Adrenal gland (tissue), 12 donors: ENCODE results near the gene PPP2R5D. TPM values are rescaled to one million over a fixed set of nuclear protein-coding genes. Genes with fewer than 3 reads are reported as not detected.

Experiments used
- DNase-seq, 7 donors: peaks; one replicate each; pipeline ENCODE4 v3.0.0-alpha.2; 2019 to 2020
- H3K27ac ChIP-seq, 5 donors: fragments of 200-600 bp; sonication (generic) in 4 of 5; 1 replicate in 3 of 5; 2 replicates in 2 of 5; pipeline versions ENCODE4 v1.5.1 to v1.8.0; 2016 to 2020; ENCODE audit warnings: mild to moderate bottlenecking in 1 of 5
- H3K27me3 ChIP-seq: fragments of 200-600 bp; 2 replicates; pipeline ENCODE4 v1.8.0; 2021
- H3K36me3 ChIP-seq, 2 donors: fragments of 200-600 bp; replicated peaks in 1 of 2; 1 replicate in 1 of 2; 2 replicates in 1 of 2; pipeline versions ENCODE4 v1.5.1 to v1.8.0; 2018 to 2022
- H3K4me1 ChIP-seq, 2 donors: fragments of 200-600 bp; replicated peaks in 1 of 2; 1 replicate in 1 of 2; 2 replicates in 1 of 2; pipeline versions ENCODE4 v1.5.1 to v1.8.0; 2018 to 2021
- H3K4me3 ChIP-seq, 4 donors: fragments of 200-600 bp; sonication (generic) in 3 of 4; one replicate each; pipeline ENCODE4 v1.5.1; 2016 to 2018
- H3K9me3 ChIP-seq, 3 donors: fragments of 200-600 bp; sonication (generic) in 1 of 3; replicated peaks in 1 of 3; 1 replicate in 2 of 3; 2 replicates in 1 of 3; pipeline versions ENCODE4 v1.5.1 to v1.8.0; 2016 to 2021
- CTCF ChIP-seq, 6 experiments: fragments of 450-650 bp in 4 of 6; fragments of 200-600 bp in 2 of 6; sonication (generic) in 1 of 6; IDR thresholded peaks; 1 replicate in 5 of 6; 2 replicates in 1 of 6; pipeline versions ENCODE4 v1.5.1 to v1.8.0; 2016 to 2021; ENCODE audit warnings: antibody characterized with exemption in 6 of 6, mild to moderate bottlenecking in 2 of 6, moderate library complexity in 1 of 6
- POLR2A ChIP-seq, 2 donors: fragments of 450-650 bp; IDR thresholded peaks; one replicate each; pipeline ENCODE4 v1.6.1; 2017; ENCODE audit warnings: antibody characterized with exemption in 2 of 2, mild to moderate bottlenecking in 2 of 2, moderate library complexity in 1 of 2
- WGBS, 4 donors: extraction: QIAGEN DNeasy Blood & Tissue Kit in 2 of 4; methylation state at CpG; one replicate each; pipeline versions ENCODE4 v1.1.5 to v1.1.7; 2013 to 2017; 5-methylcytosine and 5-hydroxymethylcytosine counted together
- intact Hi-C, 2 donors: fragments of 100-400 bp; cut with DNase I; formaldehyde crosslinking; loops; one replicate each; pipeline versions ENCODE4 v1.14.1 to v1.15.0; 2022 to 2023
- polyA plus RNA-seq, 3 donors: library from polyadenylated mRNA; stranded (reverse); fragments of 200-250 nt in 2 of 3; fragments of 350-450 nt in 1 of 3; fragmentation: Illumina TruSeq in 1 of 3; extraction: RNeasy Lipid Tissue Mini Kit (QIAGEN cat#74804) in 1 of 3; gene quantifications; one replicate each; pipeline ENCODE4 v1.2.3, GENCODE V29; 2013 to 2014
- total RNA-seq, 9 donors: library from RNA; depleted of rRNA in 4 of 9; stranded (reverse); fragments of >200 nt in 4 of 9; fragments of 120-200 nt in 1 of 9; fragmentation: NEBNext Ultra II Directional in 1 of 9; extraction: Animal tissue kit (Norgen Biotek cat#: 25700) in 1 of 9; gene quantifications; one replicate each; pipeline versions ENCODE4 v1.1.0 to v1.2.4, GENCODE V29; 2013 to 2023
- donor health status: healthy with polysubstance abuse.
- donor health status: Bipolar disorder and iron deficiency.
- donor health status: DM: yes; HTN: yes; CAD: no.
- donor health status: DM: no; HTN: no; CAD: no.
- donor health status: DM: no; HTN: no; CAD: no.
- donor health status: DM: yes; HTN: yes; CAD: no.

The PPP2R5D gene
- total and polyA plus RNA-seq, 12 donors: 24.2 to 97.8 (median 33.7) TPM

DNA sequence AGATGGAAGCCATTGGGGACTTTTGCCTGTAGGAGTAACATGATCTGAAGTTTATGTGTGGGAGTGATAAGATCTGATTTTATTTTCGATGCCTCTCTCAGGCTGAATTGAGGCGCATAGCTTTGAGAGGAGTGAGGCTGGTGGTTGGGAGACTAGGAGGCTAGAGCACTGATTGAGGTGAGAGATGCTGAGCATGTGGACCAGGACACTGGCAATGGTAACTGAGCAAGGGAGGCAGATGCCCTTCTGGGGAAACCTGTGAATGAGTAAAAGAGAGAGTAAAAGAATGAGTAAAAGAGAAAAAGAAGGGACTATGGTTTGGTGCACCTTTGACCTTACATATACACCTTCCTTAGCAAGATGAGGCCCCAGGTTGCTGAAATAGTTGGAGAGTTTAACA is 40.1 kb downstream of the PPP2R5D start:
- Histone ChIP-seq H3K27ac (no peak overlapping the region), H3K36me3 (peaks cover 0 to 56% of the 10 kb centered on the region in 2 donors), H3K27me3 (no peaks in the 10 kb centered on the region), H3K4me3 (no peak overlapping the region), H3K9me3 (no peaks in the 10 kb centered on the region), H3K4me1 (peaks cover 10 to 28% of the 10 kb centered on the region in 2 donors)
- TF ChIP-seq CTCF (IDR thresholded peaks at IDR 0.05) (no peak), POLR2A (IDR thresholded peaks at IDR 0.05) (no peak)
- DNase-seq: no peak
- intact Hi-C loops: no loop called here
- 84 to 100% (median 95%) methylated on average over 2 of the region's 2 CpGs for WGBS, 4 donors

DNA sequence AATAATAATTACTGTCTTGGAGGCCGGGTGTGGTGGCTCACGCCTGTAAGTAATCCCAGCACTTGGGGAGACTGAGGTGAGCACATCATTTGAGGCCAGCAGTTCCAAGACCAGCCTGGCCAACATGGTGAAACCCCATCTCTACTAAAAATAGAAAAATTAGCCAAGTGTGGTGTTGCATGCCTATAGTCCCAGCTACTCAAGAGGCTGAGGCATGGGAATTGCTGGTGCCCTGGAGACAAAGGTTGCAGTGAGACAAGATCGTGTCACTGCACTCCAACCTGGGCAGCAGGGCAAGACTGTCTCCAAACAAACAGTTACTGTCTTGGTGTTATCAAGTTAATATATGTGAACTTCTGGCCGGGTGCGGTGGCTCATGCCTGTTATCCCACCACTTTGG is 42.0 kb downstream of the PPP2R5D start:
- no peak for TF ChIP-seq CTCF (IDR thresholded peaks at IDR 0.05)
- TF ChIP-seq POLR2A (IDR thresholded peaks at IDR 0.05): no peak
- 85 to 96% (median 94%) methylated on average over 5 of the region's 5 CpGs for WGBS, 4 donors

GRCh38 chr6:43029120-43029519 is 44.8 kb downstream of the PPP2R5D start:
- H3K27me3 ChIP-seq: no peaks in the 10 kb centered on the region
- no peak overlapping the region for H3K4me3 ChIP-seq
- WGBS, 4 donors: 71 to 80% (median 76%) methylated on average over 7 to 9 of the region's 9 CpGs
- TF ChIP-seq POLR2A (IDR thresholded peaks at IDR 0.05) (no peak), CTCF (IDR thresholded peaks at IDR 0.05) (no peak)
- peaks cover 0 to 86% of the 10 kb centered on the region in 2 donors for H3K36me3 ChIP-seq
- no peak for DNase-seq
- H3K4me1 ChIP-seq: peaks cover 0 to 3% of the 10 kb centered on the region in 2 donors
- no peaks in the 10 kb centered on the region for H3K9me3 ChIP-seq
- intact Hi-C loops: no loop called here
- H3K27ac ChIP-seq: no peak overlapping the region

More for the DNA sequence above, 42.0 kb downstream of the PPP2R5D start:
- no peak overlapping the region for H3K4me3 ChIP-seq
- intact Hi-C loops: no loop called here
- H3K27ac ChIP-seq: no peak overlapping the region
- H3K4me1 ChIP-seq: peaks cover 4 to 21% of the 10 kb centered on the region in 2 donors
- H3K36me3 ChIP-seq: peaks cover 0 to 62% of the 10 kb centered on the region in 2 donors
- no peaks in the 10 kb centered on the region for H3K27me3 ChIP-seq
- H3K9me3 ChIP-seq: no peaks in the 10 kb centered on the region
- no peak for DNase-seq

DNA sequence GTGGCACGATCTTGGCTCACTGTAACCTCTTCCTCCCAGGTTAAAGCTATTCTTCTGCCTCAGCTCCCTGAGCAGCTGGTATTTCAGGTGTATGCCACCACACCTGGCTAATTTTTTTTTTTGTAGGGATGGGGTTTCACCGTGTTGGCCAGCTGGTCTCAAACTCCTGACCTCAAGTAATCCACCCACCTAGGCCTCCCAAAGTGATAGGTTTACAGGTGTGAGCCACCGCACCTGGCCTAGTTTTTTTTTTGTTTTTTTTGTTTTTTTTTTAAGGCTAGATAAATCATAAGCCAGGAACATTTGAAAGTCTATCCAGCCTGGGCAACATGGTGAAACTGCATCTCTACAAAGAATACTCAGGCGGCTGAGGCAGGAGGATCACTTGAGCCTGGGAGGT is 48.0 kb downstream of the PPP2R5D start:
- no peaks in the 10 kb centered on the region for H3K4me1 ChIP-seq
- intact Hi-C loops: no loop called here
- H3K27ac ChIP-seq: no peak overlapping the region
- 90 to 96% (median 94%) methylated on average over 4 of the region's 4 CpGs for WGBS, 4 donors
- no peak overlapping the region for H3K4me3 ChIP-seq
- no peak for DNase-seq
- no peaks in the 10 kb centered on the region for H3K9me3 ChIP-seq
- TF ChIP-seq CTCF (IDR thresholded peaks at IDR 0.05) (no peak), POLR2A (IDR thresholded peaks at IDR 0.05) (no peak)
- H3K27me3 ChIP-seq: no peaks in the 10 kb centered on the region
- peaks cover 0 to 81% of the 10 kb centered on the region in 2 donors for H3K36me3 ChIP-seq
